ENCODE data around the gene GAB1.

Gene GAB1

GRCh38 chr4:143512978-143513313 lies 176.3 kb downstream of the GAB1 start:
- no peak for DNase-seq

GRCh38 chr4:143513314-143514168 lies 176.9 kb downstream of the GAB1 start, which contains the start of gene SMARCA5:
TSS of gene SMARCA5 (plus strand) at chr4:143513702. CDS start at chr4:143513925, 223 bp downstream.
- peak; percentile 94 for DNase-seq

GRCh38 chr4:143514169-143514495 lies 177.5 kb downstream of the GAB1 start:
- no peak for DNase-seq

- peak; percentile 2 for DNase-seq
Measured at GRCh38 chr4:143514497-143514896, 177.8 kb downstream of the GAB1 start.

GRCh38 chr4:143514901-143515300 lies 178.2 kb downstream of the GAB1 start:
- no peak for DNase-seq

GRCh38 chr4:143515905-143516304 lies 179.2 kb downstream of the GAB1 start:
- no peak for DNase-seq

GRCh38 chr4:143517764-143518163 lies 181.1 kb downstream of the GAB1 start:
- DNase-seq, result no peak
